Activated T-helper 1 cell treated with anti-CD3 and anti-CD28 coated beads, Interleukin-12 subunit alpha, Interleukin-12 subunit beta, Interleukin-2, Interleukin-4 antibody, amounts not matched to agents 30 ng/mL and 10 ng/mL and 1 ng/mL, durations not matched to agents 14 hours and 24 hours and 36 hours (primary cell): ENCODE measurements around the gene DUS2. TPM values are rescaled to one million over a fixed set of nuclear protein-coding genes. Genes with fewer than 3 reads are reported as not detected.
"Not testable (repeated sequence)": the region's sequence is repeated elsewhere in the genome, so short reads cannot be mapped to it uniquely, and the experiment has no call there.

Experiments used
- DNase-seq: peaks from one replicate; pipeline ENCODE4 v3.0.0; 2021; ENCODE audit warnings: low spot score
- H3K27ac Mint-ChIP-seq: one replicate; pipeline ENCODE4 v1.8.0; 2021; ENCODE audit warnings: mild to moderate bottlenecking, mixed read lengths
- H3K27me3 Mint-ChIP-seq: one replicate; pipeline ENCODE4 v1.8.0; 2022; ENCODE audit warnings: mild to moderate bottlenecking, moderate library complexity, mixed read lengths; ENCODE audit not compliant: insufficient read depth
- H3K36me3 Mint-ChIP-seq: one replicate; pipeline ENCODE4 v1.8.0; 2021; ENCODE audit warnings: low read depth, mixed read lengths
- H3K4me1 Mint-ChIP-seq: one replicate; pipeline ENCODE4 v1.8.0; 2021; ENCODE audit warnings: low read depth, mixed read lengths
- H3K4me3 Mint-ChIP-seq: one replicate; pipeline ENCODE4 v1.8.0; 2021; ENCODE audit warnings: mild to moderate bottlenecking, moderate library complexity, mixed read lengths
- H3K9me3 Mint-ChIP-seq: one replicate; pipeline ENCODE4 v1.8.0; 2021; ENCODE audit warnings: mixed read lengths
- intact Hi-C: fragments of 100-400 bp; cut with micrococcal nuclease; formaldehyde crosslinking; loops from one replicate; pipeline ENCODE4 v1.15.1; 2024
- total RNA-seq: library from RNA; stranded (reverse); gene quantifications from 2 replicates; pipeline ENCODE4 v1.2.3, GENCODE V29; 2022

Gene DUS2
- total RNA-seq, 1 donor from 2014 or later: 34.7 TPM

GRCh38 chr16:68086336-68086841 is 63.3 kb downstream of the DUS2 start:
- peak overlapping the region; percentile 95 for H3K4me3 Mint-ChIP-seq
- H3K4me1 Mint-ChIP-seq: peaks cover 74% of the 10 kb centered on the region
- H3K36me3 Mint-ChIP-seq: peaks cover 13% of the 10 kb centered on the region
- H3K9me3 Mint-ChIP-seq: no peaks in the 10 kb centered on the region
- H3K27me3 Mint-ChIP-seq: no peaks in the 10 kb centered on the region
- peak overlapping the region; percentile 96 for H3K27ac Mint-ChIP-seq
- no peak for DNase-seq
- intact Hi-C loops: loop anchor here (1.0 to 10.0 kb wide), 3 partner anchors 30 to 1226 kb away; partner anchors contain the start of genes FHOD1, SLC9A5 and VPS4A

- intact Hi-C loops: loop anchor here (1.0 to 10.0 kb wide), 3 partner anchors 29 to 1225 kb away; partner anchors contain the start of genes FHOD1, SLC9A5 and VPS4A
- peaks cover 13% of the 10 kb centered on the region for H3K36me3 Mint-ChIP-seq
- peak overlapping the region; percentile 92 for H3K27ac Mint-ChIP-seq
- no peaks in the 10 kb centered on the region for H3K27me3 Mint-ChIP-seq
- DNase-seq: no peak
- H3K9me3 Mint-ChIP-seq: no peaks in the 10 kb centered on the region
- H3K4me1 Mint-ChIP-seq: peaks cover 74% of the 10 kb centered on the region
- peak overlapping the region; percentile 95 for H3K4me3 Mint-ChIP-seq
These were observed 63.8 kb downstream of the DUS2 start for GRCh38 chr16:68086860-68087268.

GRCh38 chr16:68087688-68088087 is 64.6 kb downstream of the DUS2 start:
- intact Hi-C loops: loop anchor here (5.0 to 10.0 kb wide), 2 partner anchors 843 to 1225 kb away; partner anchors contain the start of genes FHOD1, SLC9A5 and VPS4A
- no peak for DNase-seq
- Mint-ChIP-seq H3K36me3 (peaks cover 13% of the 10 kb centered on the region), H3K4me3 (peak overlapping the region; percentile 95), H3K27me3 (no peaks in the 10 kb centered on the region), H3K4me1 (peaks cover 71% of the 10 kb centered on the region), H3K27ac (peak overlapping the region; percentile 82), H3K9me3 (no peaks in the 10 kb centered on the region)

- Mint-ChIP-seq H3K36me3 (peaks cover 16% of the 10 kb centered on the region), H3K4me3 (peak overlapping the region; percentile 95), H3K9me3 (no peaks in the 10 kb centered on the region), H3K27me3 (no peaks in the 10 kb centered on the region), H3K4me1 (peaks cover 71% of the 10 kb centered on the region), H3K27ac (peak overlapping the region; percentile 27)
- DNase-seq: no peak
- intact Hi-C loops: loop anchor here (5.0 to 10.0 kb wide), 2 partner anchors 844 to 1224 kb away; partner anchors contain the start of genes FHOD1, SLC9A5 and VPS4A
These were observed 65.3 kb downstream of the DUS2 start for GRCh38 chr16:68088130-68088972.

GRCh38 chr16:68089067-68089466 is 66.0 kb downstream of the DUS2 start:
- no peak for DNase-seq
- no peaks in the 10 kb centered on the region for H3K9me3 Mint-ChIP-seq
- intact Hi-C loops: loop anchor here (5.0 to 10.0 kb wide), 2 partner anchors 844 to 1223 kb away; partner anchors contain the start of genes FHOD1, SLC9A5 and VPS4A
- H3K36me3 Mint-ChIP-seq: peaks cover 12% of the 10 kb centered on the region
- H3K4me3 Mint-ChIP-seq: peak overlapping the region; percentile 78
- H3K27ac Mint-ChIP-seq: peak overlapping the region; percentile 56
- H3K4me1 Mint-ChIP-seq: peaks cover 71% of the 10 kb centered on the region
- H3K27me3 Mint-ChIP-seq: no peaks in the 10 kb centered on the region

GRCh38 chr16:68090130-68090529 is 67.0 kb downstream of the DUS2 start:
- intact Hi-C loops: loop anchor here (5.0 kb wide), 4 partner anchors 42 to 197 kb away; no protein-coding TSS in a partner anchor
- H3K36me3 Mint-ChIP-seq: peaks cover 12% of the 10 kb centered on the region
- H3K4me3 Mint-ChIP-seq: peak overlapping the region; percentile 79
- H3K4me1 Mint-ChIP-seq: peaks cover 76% of the 10 kb centered on the region
- no peaks in the 10 kb centered on the region for H3K27me3 Mint-ChIP-seq
- no peak for DNase-seq
- no peaks in the 10 kb centered on the region for H3K9me3 Mint-ChIP-seq
- H3K27ac Mint-ChIP-seq: peak overlapping the region; percentile 82

- H3K36me3 Mint-ChIP-seq: peaks cover 12% of the 10 kb centered on the region
- intact Hi-C loops: loop anchor here (5.0 kb wide), 4 partner anchors 42 to 197 kb away; no protein-coding TSS in a partner anchor
- H3K4me3 Mint-ChIP-seq: peak overlapping the region; percentile 79
- peaks cover 79% of the 10 kb centered on the region for H3K4me1 Mint-ChIP-seq
- DNase-seq: no peak
- peak overlapping the region; percentile 82 for H3K27ac Mint-ChIP-seq
- H3K9me3 Mint-ChIP-seq: no peaks in the 10 kb centered on the region
- H3K27me3 Mint-ChIP-seq: no peaks in the 10 kb centered on the region
These were observed 67.4 kb downstream of the DUS2 start for GRCh38 chr16:68090533-68090932.

GRCh38 chr16:68091380-68092261 is 68.5 kb downstream of the DUS2 start:
- intact Hi-C loops: loop anchor here (2.0 to 5.0 kb wide), 5 partner anchors 41 to 196 kb away; no protein-coding TSS in a partner anchor
- Mint-ChIP-seq H3K27me3 (no peaks in the 10 kb centered on the region), H3K4me1 (peaks cover 85% of the 10 kb centered on the region), H3K27ac (peak overlapping the region; percentile 47), H3K4me3 (peak overlapping the region; percentile 19), H3K9me3 (no peaks in the 10 kb centered on the region), H3K36me3 (peaks cover 11% of the 10 kb centered on the region)
- DNase-seq: no peak

- Mint-ChIP-seq H3K36me3 (peaks cover 11% of the 10 kb centered on the region), H3K4me1 (peaks cover 87% of the 10 kb centered on the region)
- not testable (repeated sequence) for H3K27me3 Mint-ChIP-seq, H3K9me3 Mint-ChIP-seq, H3K27ac Mint-ChIP-seq, H3K4me3 Mint-ChIP-seq, DNase-seq
- intact Hi-C loops: loop anchor here (2.0 to 5.0 kb wide), 5 partner anchors 40 to 195 kb away; no protein-coding TSS in a partner anchor
These were observed 69.2 kb downstream of the DUS2 start for GRCh38 chr16:68092275-68092674.

- no peak for DNase-seq
- H3K27me3 Mint-ChIP-seq: no peaks in the 10 kb centered on the region
- H3K27ac Mint-ChIP-seq: peak overlapping the region; percentile 78
- H3K36me3 Mint-ChIP-seq: peaks cover 14% of the 10 kb centered on the region
- intact Hi-C loops: loop anchor here (1.0 to 5.0 kb wide), 9 partner anchors 8 to 193 kb away; partner anchors contain the start of gene NFATC3
- no peaks in the 10 kb centered on the region for H3K9me3 Mint-ChIP-seq
- peaks cover 79% of the 10 kb centered on the region for H3K4me1 Mint-ChIP-seq
- H3K4me3 Mint-ChIP-seq: peak overlapping the region; percentile 21
These were observed 70.9 kb downstream of the DUS2 start for GRCh38 chr16:68093816-68094613.

- no peak overlapping the region for H3K27ac Mint-ChIP-seq
- peaks cover 14% of the 10 kb centered on the region for H3K36me3 Mint-ChIP-seq
- intact Hi-C loops: loop anchor here (1.0 to 5.0 kb wide), 6 partner anchors 8 to 193 kb away; no protein-coding TSS in a partner anchor
- H3K27me3 Mint-ChIP-seq: no peaks in the 10 kb centered on the region
- no peak for DNase-seq
- H3K4me3 Mint-ChIP-seq: no peak overlapping the region
- peaks cover 73% of the 10 kb centered on the region for H3K4me1 Mint-ChIP-seq
- no peaks in the 10 kb centered on the region for H3K9me3 Mint-ChIP-seq
These were observed 71.5 kb downstream of the DUS2 start for GRCh38 chr16:68094614-68094934.
